Fibroblast of mammary gland (primary cell): ENCODE data around the gene TRMT5.

Experiments used
- DNase-seq: peaks from one replicate; pipeline ENCODE4 v3.0.0-alpha.2; 2010; ENCODE audit warnings: low read depth
- H3K4me3 ChIP-seq: 2 replicates; pipeline ENCODE4 v1.5.1; 2011; ENCODE audit warnings: low read depth, mild to moderate bottlenecking, low read length, moderate library complexity; ENCODE audit not compliant: control insufficient read depth
- CTCF ChIP-seq: conservative IDR thresholded peaks from 2 replicates; pipeline ENCODE4 v1.5.1; 2011; ENCODE audit warnings: low read depth, low read length, inconsistent platforms; ENCODE audit not compliant: control insufficient read depth, insufficient read depth

TRMT5 gene

GRCh38 chr14:60977847-60978246, 3.0 kb downstream of the TRMT5 start:
- no peak overlapping the region for H3K4me3 ChIP-seq
- no peak for DNase-seq
- no peak for TF ChIP-seq CTCF

GRCh38 chr14:60975551-60975950, 5.3 kb downstream of the TRMT5 start:
- DNase-seq: no peak
- H3K4me3 ChIP-seq: no peak overlapping the region
- TF ChIP-seq CTCF: no peak

- TF ChIP-seq CTCF: no peak
- H3K4me3 ChIP-seq: no peak overlapping the region
- no peak for DNase-seq
Measured at GRCh38 chr14:60974090-60974651, 6.7 kb downstream of the TRMT5 start.

GRCh38 chr14:60973070-60973469, 7.8 kb downstream of the TRMT5 start:
- H3K4me3 ChIP-seq: no peak overlapping the region
- DNase-seq: no peak
- TF ChIP-seq CTCF: no peak

- no peak for DNase-seq
- no peak for TF ChIP-seq CTCF
- no peak overlapping the region for H3K4me3 ChIP-seq
Measured at GRCh38 chr14:60972295-60972694, 8.6 kb downstream of the TRMT5 start.

- no peak for DNase-seq
- TF ChIP-seq CTCF: no peak
- no peak overlapping the region for H3K4me3 ChIP-seq
Measured at GRCh38 chr14:60971271-60971670, 9.6 kb downstream of the TRMT5 start.

- no peak for DNase-seq
- H3K4me3 ChIP-seq: no peak overlapping the region
- no peak for TF ChIP-seq CTCF
Measured at GRCh38 chr14:60970146-60970545, 10.7 kb downstream of the TRMT5 start.
